Endothelial cell of umbilical vein (primary cell): ENCODE results near the gene CMA1. TPM values are rescaled to one million over a fixed set of nuclear protein-coding genes. Genes with fewer than 3 reads are reported as not detected.
A peak's percentile ranks its signal among the peaks of the same experiment; 100 is the strongest.
"Not testable (repeated sequence)": the region's sequence is repeated elsewhere in the genome, so short reads cannot be mapped to it uniquely, and the experiment has no call there.

Source experiments
- BruUV-seq: library from RNA; stranded (reverse); fragments of 400-500 nt; replicated peaks from 2 replicates; lab custom pipeline; 2021; lab: Mats Ljungman, UMichigan
- CTCF ChIA-PET: fragments of 300-600, 350-600 bp; sonication (Branson Sonifier 250); formaldehyde crosslinking; loops from one replicate; lab custom pipeline; 2021; ENCODE audit warnings: antibody characterized with exemption, inconsistent platforms; lab: Charles Lee
- POLR2A ChIA-PET: fragments of 300-600, 350-600 bp; sonication (Branson Sonifier 250); formaldehyde crosslinking; loops from one replicate; lab custom pipeline; 2021; ENCODE audit warnings: antibody characterized with exemption, inconsistent platforms; lab: Charles Lee
- DNase-seq: peaks from one replicate; pipeline ENCODE4 v3.0.0-alpha.2; 2011; ENCODE audit warnings: low read depth, low spot score
- FAIRE-seq: peaks from 2 replicates; lab custom pipeline; 2011; peaks lifted over from hg19 to GRCh38; lab: Jason Lieb, UNC
- H2AFZ ChIP-seq: 2 replicates; pipeline ENCODE4 v1.6.0; 2012; ENCODE audit warnings: low read depth, low read length, control low read depth, inconsistent platforms
- H3K27ac ChIP-seq: 2 replicates; pipeline ENCODE4 v1.5.1; 2011; ENCODE audit warnings: low read depth, mild to moderate bottlenecking, control low read depth, low read length, moderate library complexity; ENCODE audit not compliant: insufficient read depth
- H3K27me3 ChIP-seq, 2 experiments: 2 replicates each; pipeline versions ENCODE4 v1.6.0 to v1.6.1; 2011; ENCODE audit warnings: low read length in 2 of 2, mixed read lengths in 1 of 2; ENCODE audit not compliant: control insufficient read depth in 2 of 2, insufficient read depth in 2 of 2
- H3K36me3 ChIP-seq, 2 experiments: 2 replicates in 1 of 2; 3 replicates in 1 of 2; pipeline ENCODE4 v1.5.1; 2011; ENCODE audit warnings: low read length in 2 of 2, mild to moderate bottlenecking in 1 of 2, moderate library complexity in 1 of 2; ENCODE audit not compliant: control insufficient read depth in 2 of 2, insufficient read depth in 2 of 2; ENCODE audit errors: extremely low read depth in 1 of 2
- H3K4me1 ChIP-seq: 3 replicates; pipeline ENCODE4 v1.5.1; 2011; ENCODE audit warnings: mild to moderate bottlenecking, low read length; ENCODE audit not compliant: control insufficient read depth, insufficient read depth; ENCODE audit errors: extremely low read depth
- H3K4me2 ChIP-seq: 2 replicates; pipeline ENCODE4 v1.6.1; 2011; ENCODE audit warnings: low read length, control low read depth, mixed read lengths; ENCODE audit not compliant: insufficient read depth
- H3K4me3 ChIP-seq, 3 experiments: fragments of 200-600 bp in 1 of 3; sonication (generic), shearing (Covaris generic) in 1 of 3; replicated peaks in 1 of 3; 2 replicates each; pipeline ENCODE4 v1.5.1; 2011 to 2016; ENCODE audit warnings: control low read depth in 3 of 3, low read length in 3 of 3, mild to moderate bottlenecking in 2 of 3, inconsistent platforms in 1 of 3, low read depth in 1 of 3, moderate library complexity in 1 of 3; ENCODE audit not compliant: insufficient read depth in 1 of 3
- H3K79me2 ChIP-seq: 2 replicates; pipeline ENCODE4 v1.6.0; 2012; ENCODE audit warnings: low read length, inconsistent platforms; ENCODE audit not compliant: control insufficient read depth, insufficient read depth
- H3K9ac ChIP-seq: replicated peaks from 2 replicates; pipeline ENCODE3; 2011; ENCODE audit warnings: low read length, control low read depth; ENCODE audit not compliant: insufficient read depth; ENCODE audit errors: extremely low read depth
- H3K9me1 ChIP-seq: replicated peaks from 3 replicates; pipeline ENCODE4 v1.6.0; 2011; ENCODE audit warnings: mild to moderate bottlenecking, low read length; ENCODE audit not compliant: control insufficient read depth, insufficient read depth; ENCODE audit errors: extremely low read depth
- H3K9me3 ChIP-seq: replicated peaks from 2 replicates; pipeline ENCODE4 v1.5.1; 2012; ENCODE audit warnings: low read length, inconsistent platforms; ENCODE audit not compliant: control insufficient read depth, insufficient read depth
- H4K20me1 ChIP-seq: replicated peaks from 2 replicates; pipeline ENCODE3; 2011; ENCODE audit warnings: mild to moderate bottlenecking, low read length; ENCODE audit not compliant: control insufficient read depth, insufficient read depth; ENCODE audit errors: extremely low read depth
- EZH2 ChIP-seq: IDR thresholded peaks from 2 replicates; pipeline ENCODE4 v1.6.1; 2012; ENCODE audit warnings: borderline replicate concordance, low read depth, mild to moderate bottlenecking, moderate library complexity, low read length, inconsistent platforms; ENCODE audit not compliant: severe bottlenecking
- dilution Hi-C: fragments of 300-500 bp; cut with MboI; formaldehyde crosslinking; loops from one replicate; pipeline ENCODE4 v1.15.0; 2019; ENCODE audit warnings: low sequenced_read_pairs; ENCODE audit not compliant: extremely low pct_ligation_motif_present
- intact Hi-C: fragments of 100-400 bp; cut with micrococcal nuclease; formaldehyde crosslinking; loops from one replicate; pipeline ENCODE4 v1.10.0; 2022
- polyA plus RNA-seq, 4 experiments: library from polyadenylated mRNA; depleted of rRNA in 3 of 4; stranded (reverse) in 3 of 4; unstranded in 1 of 4; fragments of >200 nt; gene quantifications; 2 replicates each; pipeline versions ENCODE4 v1.2.1 to v1.2.3, GENCODE V29; 2011 to 2012; ENCODE audit warnings: missing spikeins in 1 of 4
- total RNA-seq: library from RNA; stranded (reverse); gene quantifications from 2 replicates; pipeline ENCODE4 v1.2.3, GENCODE V29; 2021
- TF ChIP-seq, protein P1 (sequence below), 2 donors: IDR thresholded peaks; 1 replicate in 1 of 2; 2 replicates in 1 of 2; pipeline ENCODE4 v1.5.1; 2011; ENCODE audit warnings: low read length in 2 of 2, mild to moderate bottlenecking in 2 of 2, moderate library complexity in 2 of 2, control low read depth in 1 of 2, inconsistent platforms in 1 of 2, low read depth in 1 of 2; ENCODE audit not compliant: insufficient read depth in 1 of 2; ENCODE audit errors: extremely low read depth in 1 of 2

The CMA1 gene
- total and polyA plus RNA-seq, 2 donors (not counting 3 experiments of a cell fraction or from before 2014, with no cell fraction given): not detected

DNA sequence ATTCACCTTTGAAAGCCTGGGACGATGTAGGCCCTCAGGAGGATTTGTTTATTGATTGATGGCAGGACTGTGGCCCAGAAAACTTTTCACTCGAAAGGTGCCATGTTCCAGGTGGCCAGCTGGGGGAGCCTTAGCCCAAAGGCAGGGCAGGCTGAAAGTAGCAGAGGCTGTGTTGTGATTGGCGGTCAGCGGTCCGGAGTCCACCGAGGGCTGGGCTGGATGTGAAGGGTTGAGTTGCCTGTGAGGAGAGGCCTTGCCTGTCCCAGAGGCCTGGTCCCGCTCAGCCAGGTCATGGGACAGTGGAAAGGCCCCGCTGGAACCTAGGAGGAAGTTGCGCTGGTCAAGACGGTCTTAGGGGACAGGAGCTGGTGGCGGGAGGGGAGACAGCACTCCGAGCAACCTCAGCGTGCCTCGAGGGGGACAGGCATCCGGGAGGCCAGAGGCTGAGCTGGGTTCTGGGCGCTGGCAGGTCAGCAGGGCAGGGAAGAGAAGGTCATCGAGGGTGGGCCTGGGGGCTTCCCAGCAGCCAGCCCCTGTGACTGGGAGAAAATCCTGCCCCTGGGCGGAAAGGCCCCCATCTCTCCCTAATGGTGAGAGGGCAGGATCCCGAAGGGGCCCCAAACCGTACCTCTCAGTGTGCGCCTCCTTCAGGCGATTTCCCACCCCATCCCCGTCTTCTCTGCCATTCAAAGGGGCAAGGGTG, 26.3 kb downstream of the CMA1 start:
- no TSS peak for BruUV-seq
- dilution Hi-C loops: no loop called here
- H3K36me3 ChIP-seq: no peaks in the 10 kb centered on the region
- POLR2A ChIA-PET: no interaction called here
- intact Hi-C loops: loop anchor here (1.0 kb wide), 1 partner anchor 198 kb away; no protein-coding TSS in a partner anchor
- no peaks in the 10 kb centered on the region for H3K9me3 ChIP-seq
- no peak overlapping the region for H3K4me2 ChIP-seq
- H3K4me3 ChIP-seq: no peak overlapping the region
- H3K27ac ChIP-seq: no peak overlapping the region
- no peak overlapping the region for H3K9ac ChIP-seq
- DNase-seq (peak; percentile 31), FAIRE-seq (peak; percentile 91)
- no peaks in the 10 kb centered on the region for H3K9me1 ChIP-seq
- no peaks in the 10 kb centered on the region for H3K27me3 ChIP-seq
- H4K20me1 ChIP-seq: no peaks in the 10 kb centered on the region
- CTCF ChIA-PET: interaction anchor here (1.0 to 1.1 kb wide), 3 partner anchors 9 to 23 kb away, joined by 3 to 4 read pairs (median 4); no protein-coding TSS in a partner anchor
- no peak for TF ChIP-seq EZH2
- TF ChIP-seq, protein P1, sequence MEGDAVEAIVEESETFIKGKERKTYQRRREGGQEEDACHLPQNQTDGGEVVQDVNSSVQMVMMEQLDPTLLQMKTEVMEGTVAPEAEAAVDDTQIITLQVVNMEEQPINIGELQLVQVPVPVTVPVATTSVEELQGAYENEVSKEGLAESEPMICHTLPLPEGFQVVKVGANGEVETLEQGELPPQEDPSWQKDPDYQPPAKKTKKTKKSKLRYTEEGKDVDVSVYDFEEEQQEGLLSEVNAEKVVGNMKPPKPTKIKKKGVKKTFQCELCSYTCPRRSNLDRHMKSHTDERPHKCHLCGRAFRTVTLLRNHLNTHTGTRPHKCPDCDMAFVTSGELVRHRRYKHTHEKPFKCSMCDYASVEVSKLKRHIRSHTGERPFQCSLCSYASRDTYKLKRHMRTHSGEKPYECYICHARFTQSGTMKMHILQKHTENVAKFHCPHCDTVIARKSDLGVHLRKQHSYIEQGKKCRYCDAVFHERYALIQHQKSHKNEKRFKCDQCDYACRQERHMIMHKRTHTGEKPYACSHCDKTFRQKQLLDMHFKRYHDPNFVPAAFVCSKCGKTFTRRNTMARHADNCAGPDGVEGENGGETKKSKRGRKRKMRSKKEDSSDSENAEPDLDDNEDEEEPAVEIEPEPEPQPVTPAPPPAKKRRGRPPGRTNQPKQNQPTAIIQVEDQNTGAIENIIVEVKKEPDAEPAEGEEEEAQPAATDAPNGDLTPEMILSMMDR (IDR thresholded peaks at IDR 0.05; ENCODE audit: extremely low read depth in 1 of 2, insufficient read depth in 1 of 2, low read depth in 1 of 2, low read length in 2 of 2): peak; percentile 61 to 79
- H2AFZ ChIP-seq: peak overlapping the region; percentile 53
- no peaks in the 10 kb centered on the region for H3K79me2 ChIP-seq
- no peaks in the 10 kb centered on the region for H3K4me1 ChIP-seq

DNA sequence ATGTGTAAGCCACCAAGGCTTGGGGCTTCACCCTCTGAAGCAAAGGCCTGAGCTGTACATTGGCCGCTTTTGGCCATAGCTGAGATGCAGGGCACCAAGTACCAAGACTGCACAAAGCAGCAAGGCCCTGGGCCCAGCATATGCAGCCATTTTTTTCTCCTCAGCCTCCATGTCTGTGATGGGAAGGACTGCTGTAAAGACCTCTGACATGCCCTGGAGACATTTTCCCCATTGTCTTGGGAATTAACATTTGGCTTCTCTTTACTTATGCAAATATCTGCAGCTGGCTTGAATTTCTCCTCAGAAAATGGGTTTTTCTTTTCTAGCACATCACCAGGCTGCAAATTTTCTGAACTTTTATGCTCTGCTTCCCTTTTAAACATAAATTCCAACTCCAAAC, 28.1 kb downstream of the CMA1 start:
- H4K20me1 ChIP-seq, H3K9me1 ChIP-seq, H3K79me2 ChIP-seq, H3K36me3 ChIP-seq, H3K9ac ChIP-seq, dilution Hi-C loops, BruUV-seq, CTCF ChIA-PET, POLR2A ChIA-PET, H3K4me2 ChIP-seq, H3K4me3 ChIP-seq, H3K27ac ChIP-seq, FAIRE-seq, DNase-seq, intact Hi-C loops, H3K4me1 ChIP-seq, H2AFZ ChIP-seq, H3K9me3 ChIP-seq, H3K27me3 ChIP-seq: not testable (repeated sequence)
